ENCODE measurements around the gene RACK1.
"Not testable (repeated sequence)": the region's sequence is repeated elsewhere in the genome, so short reads cannot be mapped to it uniquely, and the experiment has no call there.

RACK1 gene

GRCh38 chr5:181283347-181283746 lies 39.6 kb upstream of the RACK1 start:
- H3K27me3 ChIP-seq (ENCODE audit: control insufficient read depth, low read length): no peaks in the 10 kb centered on the region
- no peaks in the 10 kb centered on the region for H3K79me2 ChIP-seq (ENCODE audit: control insufficient read depth, low read length)
- no peaks in the 10 kb centered on the region for H3K9me2 ChIP-seq (replicated peaks; ENCODE audit: control insufficient read depth, low read length)
- no peaks in the 10 kb centered on the region for H3F3A ChIP-seq (ENCODE audit: control insufficient read depth, insufficient read depth)
- no peak overlapping the region for H3K4me2 ChIP-seq (ENCODE audit: low read length)
- no peaks in the 10 kb centered on the region for H3K9me3 ChIP-seq (ENCODE audit: control insufficient read depth, insufficient read depth, low read length)
- no peaks in the 10 kb centered on the region for H3K36me3 ChIP-seq (ENCODE audit: control insufficient read depth, low read length)
- TF ChIP-seq, protein P1, sequence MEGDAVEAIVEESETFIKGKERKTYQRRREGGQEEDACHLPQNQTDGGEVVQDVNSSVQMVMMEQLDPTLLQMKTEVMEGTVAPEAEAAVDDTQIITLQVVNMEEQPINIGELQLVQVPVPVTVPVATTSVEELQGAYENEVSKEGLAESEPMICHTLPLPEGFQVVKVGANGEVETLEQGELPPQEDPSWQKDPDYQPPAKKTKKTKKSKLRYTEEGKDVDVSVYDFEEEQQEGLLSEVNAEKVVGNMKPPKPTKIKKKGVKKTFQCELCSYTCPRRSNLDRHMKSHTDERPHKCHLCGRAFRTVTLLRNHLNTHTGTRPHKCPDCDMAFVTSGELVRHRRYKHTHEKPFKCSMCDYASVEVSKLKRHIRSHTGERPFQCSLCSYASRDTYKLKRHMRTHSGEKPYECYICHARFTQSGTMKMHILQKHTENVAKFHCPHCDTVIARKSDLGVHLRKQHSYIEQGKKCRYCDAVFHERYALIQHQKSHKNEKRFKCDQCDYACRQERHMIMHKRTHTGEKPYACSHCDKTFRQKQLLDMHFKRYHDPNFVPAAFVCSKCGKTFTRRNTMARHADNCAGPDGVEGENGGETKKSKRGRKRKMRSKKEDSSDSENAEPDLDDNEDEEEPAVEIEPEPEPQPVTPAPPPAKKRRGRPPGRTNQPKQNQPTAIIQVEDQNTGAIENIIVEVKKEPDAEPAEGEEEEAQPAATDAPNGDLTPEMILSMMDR (IDR thresholded peaks at IDR 0.05; ENCODE audit: low read depth, low read length, poor library complexity, severe bottlenecking): no peak
- TF ChIP-seq EZH2phosphoT487 (IDR thresholded peaks at IDR 0.05; ENCODE audit: borderline replicate concordance, low read length): no peak
- no peak overlapping the region for H3K4me3 ChIP-seq (ENCODE audit: low read length)
- H3K4me1 ChIP-seq (ENCODE audit: control insufficient read depth, low read length): peaks cover 17% of the 10 kb centered on the region
- H3K27ac ChIP-seq (ENCODE audit: low read depth, low read length): no peak overlapping the region
- no peaks in the 10 kb centered on the region for H4K20me1 ChIP-seq (ENCODE audit: control insufficient read depth, insufficient read depth, low read depth, low read length)

DNA sequence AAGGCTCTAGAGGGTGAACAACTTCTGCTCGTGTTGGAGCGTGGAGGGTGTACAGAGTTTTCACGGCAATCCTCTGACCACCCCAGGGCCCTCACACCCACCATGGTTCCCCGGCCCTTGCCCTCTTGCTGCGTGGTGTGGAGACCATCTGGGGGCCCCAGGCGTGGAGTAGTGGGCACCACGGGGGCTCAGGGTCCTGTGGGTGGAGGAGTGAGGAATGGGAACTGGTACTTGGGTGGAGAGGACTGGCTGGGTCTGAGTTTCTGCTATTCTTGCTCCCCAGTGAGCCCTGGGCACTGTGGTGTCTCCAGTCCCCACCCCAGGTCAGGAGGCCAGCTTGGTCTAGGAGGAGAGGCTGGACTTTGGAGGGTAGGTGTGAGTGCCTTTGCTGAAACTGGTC lies 39.2 kb upstream of the RACK1 start:
- Histone ChIP-seq H3F3A (ENCODE audit: control insufficient read depth, insufficient read depth) (no peaks in the 10 kb centered on the region), H3K27ac (ENCODE audit: low read depth, low read length) (no peak overlapping the region), H3K4me1 (ENCODE audit: control insufficient read depth, low read length) (peaks cover 14% of the 10 kb centered on the region), H3K27me3 (ENCODE audit: control insufficient read depth, low read length) (no peaks in the 10 kb centered on the region), H3K4me3 (ENCODE audit: low read length) (no peak overlapping the region), H3K9me3 (ENCODE audit: control insufficient read depth, insufficient read depth, low read length) (no peaks in the 10 kb centered on the region), H3K4me2 (ENCODE audit: low read length) (no peak overlapping the region), H3K79me2 (ENCODE audit: control insufficient read depth, low read length) (no peaks in the 10 kb centered on the region), H3K36me3 (ENCODE audit: control insufficient read depth, low read length) (no peaks in the 10 kb centered on the region), H3K9me2 (replicated peaks; ENCODE audit: control insufficient read depth, low read length) (no peaks in the 10 kb centered on the region), H4K20me1 (ENCODE audit: control insufficient read depth, insufficient read depth, low read depth, low read length) (no peaks in the 10 kb centered on the region)
- TF ChIP-seq, protein P1 (IDR thresholded peaks at IDR 0.05; ENCODE audit: low read depth, low read length, poor library complexity, severe bottlenecking): no peak
- no peak for TF ChIP-seq EZH2phosphoT487 (IDR thresholded peaks at IDR 0.05; ENCODE audit: borderline replicate concordance, low read length)

- H4K20me1 ChIP-seq (ENCODE audit: control insufficient read depth, insufficient read depth, low read depth, low read length); H3K36me3 ChIP-seq (ENCODE audit: control insufficient read depth, low read length); H3K27ac ChIP-seq (ENCODE audit: low read depth, low read length); H3K4me2 ChIP-seq (ENCODE audit: low read length); H3K4me3 ChIP-seq (ENCODE audit: low read length); H3F3A ChIP-seq (ENCODE audit: control insufficient read depth, insufficient read depth); H3K9me2 ChIP-seq (replicated peaks; ENCODE audit: control insufficient read depth, low read length); H3K79me2 ChIP-seq (ENCODE audit: control insufficient read depth, low read length); H3K27me3 ChIP-seq (ENCODE audit: control insufficient read depth, low read length); H3K9me3 ChIP-seq (ENCODE audit: control insufficient read depth, insufficient read depth, low read length); H3K4me1 ChIP-seq (ENCODE audit: control insufficient read depth, low read length): not testable (repeated sequence)
Observed at GRCh38 chr5:181282415-181282814, 38.7 kb upstream of the RACK1 start.

GRCh38 chr5:181281984-181282316 lies 38.2 kb upstream of the RACK1 start:
- Histone ChIP-seq H3K9me3 (ENCODE audit: control insufficient read depth, insufficient read depth, low read length) (no peaks in the 10 kb centered on the region), H3K4me1 (ENCODE audit: control insufficient read depth, low read length) (peaks cover 5% of the 10 kb centered on the region), H3K4me2 (ENCODE audit: low read length) (no peak overlapping the region), H3K79me2 (ENCODE audit: control insufficient read depth, low read length) (no peaks in the 10 kb centered on the region), H3K4me3 (ENCODE audit: low read length) (no peak overlapping the region), H3K27ac (ENCODE audit: low read depth, low read length) (no peak overlapping the region), H3F3A (ENCODE audit: control insufficient read depth, insufficient read depth) (no peaks in the 10 kb centered on the region), H3K9me2 (replicated peaks; ENCODE audit: control insufficient read depth, low read length) (no peaks in the 10 kb centered on the region), H3K36me3 (ENCODE audit: control insufficient read depth, low read length) (no peaks in the 10 kb centered on the region), H3K27me3 (ENCODE audit: control insufficient read depth, low read length) (no peaks in the 10 kb centered on the region), H4K20me1 (ENCODE audit: control insufficient read depth, insufficient read depth, low read depth, low read length) (no peaks in the 10 kb centered on the region)
- TF ChIP-seq, protein P1 (IDR thresholded peaks at IDR 0.05; ENCODE audit: low read depth, low read length, poor library complexity, severe bottlenecking): no peak
- TF ChIP-seq EZH2phosphoT487 (IDR thresholded peaks at IDR 0.05; ENCODE audit: borderline replicate concordance, low read length): no peak

Data from DOHH2 (cell line).